Activated B cell treated with CpG ODN at 0.5 μM for 24 hours (primary cell): ENCODE data around the gene CCT5. TPM values are rescaled to one million over a fixed set of nuclear protein-coding genes. Genes with fewer than 3 reads are reported as not detected.

Source experiments
- ATAC-seq: fragments of 200-7000 bp; cut with Tn5 transposase; one replicate; pipeline ENCODE4 v1.10.0; 2021; ENCODE audit warnings: low read depth, mild to moderate bottlenecking, moderate library complexity
- CTCF ChIA-PET: fragments of 350-600 bp; sonication (Branson Sonifier 250); formaldehyde crosslinking; loops from one replicate; lab custom pipeline; 2021; ENCODE audit warnings: antibody characterized with exemption; lab: Charles Lee
- POLR2A ChIA-PET: fragments of 350-600 bp; sonication (Branson Sonifier 250); formaldehyde crosslinking; loops from one replicate; lab custom pipeline; 2021; ENCODE audit warnings: antibody characterized with exemption; lab: Charles Lee
- DNase-seq: peaks from one replicate; pipeline ENCODE4 v3.0.0; 2022
- H3K27ac Mint-ChIP-seq: one replicate; pipeline ENCODE4 v1.8.0; 2020; ENCODE audit warnings: mixed read lengths
- H3K27me3 Mint-ChIP-seq: one replicate; pipeline ENCODE4 v1.8.0; 2021; ENCODE audit warnings: mixed read lengths
- H3K36me3 Mint-ChIP-seq: one replicate; pipeline ENCODE4 v1.8.0; 2021; ENCODE audit warnings: low read depth, mixed read lengths
- H3K4me1 Mint-ChIP-seq: one replicate; pipeline ENCODE4 v1.8.0; 2021; ENCODE audit warnings: mixed read lengths
- H3K4me3 Mint-ChIP-seq: one replicate; pipeline ENCODE4 v1.8.0; 2020; ENCODE audit warnings: mild to moderate bottlenecking, mixed read lengths
- H3K9me3 Mint-ChIP-seq: one replicate; pipeline ENCODE4 v1.8.0; 2020; ENCODE audit warnings: mixed read lengths
- intact Hi-C: fragments of 100-400 bp; cut with micrococcal nuclease; formaldehyde crosslinking; loops from one replicate; pipeline ENCODE4 v1.15.1; 2024
- total RNA-seq: library from RNA; stranded (reverse); gene quantifications from 2 replicates; pipeline ENCODE4 v1.2.3, GENCODE V29; 2022
- TF ChIP-seq, protein P1 (sequence below): fragments of 200-600 bp; IDR thresholded peaks from one replicate; pipeline ENCODE4 v1.8.0; 2022; ENCODE audit warnings: antibody characterized with exemption, mild to moderate bottlenecking

Gene CCT5
- total RNA-seq, 1 donor from 2014 or later = 203 TPM

- TF ChIP-seq, protein P1, sequence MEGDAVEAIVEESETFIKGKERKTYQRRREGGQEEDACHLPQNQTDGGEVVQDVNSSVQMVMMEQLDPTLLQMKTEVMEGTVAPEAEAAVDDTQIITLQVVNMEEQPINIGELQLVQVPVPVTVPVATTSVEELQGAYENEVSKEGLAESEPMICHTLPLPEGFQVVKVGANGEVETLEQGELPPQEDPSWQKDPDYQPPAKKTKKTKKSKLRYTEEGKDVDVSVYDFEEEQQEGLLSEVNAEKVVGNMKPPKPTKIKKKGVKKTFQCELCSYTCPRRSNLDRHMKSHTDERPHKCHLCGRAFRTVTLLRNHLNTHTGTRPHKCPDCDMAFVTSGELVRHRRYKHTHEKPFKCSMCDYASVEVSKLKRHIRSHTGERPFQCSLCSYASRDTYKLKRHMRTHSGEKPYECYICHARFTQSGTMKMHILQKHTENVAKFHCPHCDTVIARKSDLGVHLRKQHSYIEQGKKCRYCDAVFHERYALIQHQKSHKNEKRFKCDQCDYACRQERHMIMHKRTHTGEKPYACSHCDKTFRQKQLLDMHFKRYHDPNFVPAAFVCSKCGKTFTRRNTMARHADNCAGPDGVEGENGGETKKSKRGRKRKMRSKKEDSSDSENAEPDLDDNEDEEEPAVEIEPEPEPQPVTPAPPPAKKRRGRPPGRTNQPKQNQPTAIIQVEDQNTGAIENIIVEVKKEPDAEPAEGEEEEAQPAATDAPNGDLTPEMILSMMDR = no peak
- DNase-seq = no peak
- intact Hi-C loops = no loop called here
- Mint-ChIP-seq H3K27me3 (peaks cover 10% of the 10 kb centered on the region), H3K27ac (no peak overlapping the region), H3K9me3 (no peaks in the 10 kb centered on the region), H3K36me3 (no peaks in the 10 kb centered on the region), H3K4me3 (no peak overlapping the region), H3K4me1 (peaks cover 7% of the 10 kb centered on the region)
- CTCF ChIA-PET = no interaction called here
- POLR2A ChIA-PET = no interaction called here
- no peak for ATAC-seq
Measured at GRCh38 chr5:10291692-10292339, 41.7 kb downstream of the CCT5 start.

GRCh38 chr5:10293907-10294662 is 44.0 kb downstream of the CCT5 start:
- intact Hi-C loops = no loop called here
- peaks cover 15% of the 10 kb centered on the region for H3K27me3 Mint-ChIP-seq
- POLR2A ChIA-PET = no interaction called here
- DNase-seq = no peak
- no peak for ATAC-seq
- H3K4me1 Mint-ChIP-seq = no peaks in the 10 kb centered on the region
- no peaks in the 10 kb centered on the region for H3K9me3 Mint-ChIP-seq
- no peaks in the 10 kb centered on the region for H3K36me3 Mint-ChIP-seq
- CTCF ChIA-PET = no interaction called here
- TF ChIP-seq, protein P1 = no peak
- H3K27ac Mint-ChIP-seq = no peak overlapping the region
- H3K4me3 Mint-ChIP-seq = no peak overlapping the region

DNA sequence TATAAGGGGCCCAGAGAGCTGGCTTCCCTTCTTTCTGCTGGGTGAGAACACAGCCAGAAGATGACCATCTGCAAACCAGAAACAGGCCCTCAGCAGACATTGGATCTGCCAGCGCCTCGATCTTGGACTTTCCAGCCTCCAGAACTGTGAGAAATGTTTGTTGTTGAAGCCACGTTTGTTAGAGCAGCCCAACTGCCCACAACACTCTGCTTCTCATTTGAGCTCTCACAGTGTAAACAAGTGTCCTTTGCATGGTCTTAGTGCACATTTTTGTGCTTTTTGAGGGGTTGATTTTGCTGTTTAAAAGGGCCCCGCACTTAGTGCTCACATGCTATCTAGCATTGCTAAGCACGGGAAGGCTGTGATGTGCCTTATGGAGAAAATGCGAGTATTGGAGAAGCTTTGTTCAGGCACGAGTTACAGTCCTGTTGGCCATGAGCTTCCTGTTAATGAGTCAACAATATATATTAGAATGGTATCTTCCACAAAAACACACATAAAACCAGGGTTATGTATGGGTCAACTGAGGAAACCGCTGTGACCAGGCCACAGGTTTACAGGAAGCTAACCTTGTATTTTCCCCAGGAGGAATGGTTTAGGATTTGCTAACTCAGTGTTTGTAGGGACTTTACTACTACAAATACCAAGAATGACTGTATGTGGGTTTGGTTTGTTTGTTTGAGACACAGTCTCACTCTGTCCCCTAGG is 45.7 kb downstream of the CCT5 start:
- no peaks in the 10 kb centered on the region for H3K4me1 Mint-ChIP-seq
- TF ChIP-seq, protein P1 = no peak
- intact Hi-C loops = no loop called here
- ChIA-PET POLR2A (no interaction called here), CTCF (no interaction called here)
- ATAC-seq = no peak
- DNase-seq = no peak
- no peak overlapping the region for H3K4me3 Mint-ChIP-seq
- H3K27ac Mint-ChIP-seq = no peak overlapping the region
- no peaks in the 10 kb centered on the region for H3K36me3 Mint-ChIP-seq
- no peaks in the 10 kb centered on the region for H3K9me3 Mint-ChIP-seq
- peaks cover 10% of the 10 kb centered on the region for H3K27me3 Mint-ChIP-seq

- no peak overlapping the region for H3K4me3 Mint-ChIP-seq
- POLR2A ChIA-PET = no interaction called here
- H3K27me3 Mint-ChIP-seq = peaks cover 9% of the 10 kb centered on the region
- no peaks in the 10 kb centered on the region for H3K36me3 Mint-ChIP-seq
- CTCF ChIA-PET = no interaction called here
- no peaks in the 10 kb centered on the region for H3K4me1 Mint-ChIP-seq
- no peak overlapping the region for H3K27ac Mint-ChIP-seq
- intact Hi-C loops = no loop called here
- no peaks in the 10 kb centered on the region for H3K9me3 Mint-ChIP-seq
- no peak for DNase-seq
- no peak for ATAC-seq
- TF ChIP-seq, protein P1 = no peak
Measured at GRCh38 chr5:10297646-10298204, 47.6 kb downstream of the CCT5 start.

DNA sequence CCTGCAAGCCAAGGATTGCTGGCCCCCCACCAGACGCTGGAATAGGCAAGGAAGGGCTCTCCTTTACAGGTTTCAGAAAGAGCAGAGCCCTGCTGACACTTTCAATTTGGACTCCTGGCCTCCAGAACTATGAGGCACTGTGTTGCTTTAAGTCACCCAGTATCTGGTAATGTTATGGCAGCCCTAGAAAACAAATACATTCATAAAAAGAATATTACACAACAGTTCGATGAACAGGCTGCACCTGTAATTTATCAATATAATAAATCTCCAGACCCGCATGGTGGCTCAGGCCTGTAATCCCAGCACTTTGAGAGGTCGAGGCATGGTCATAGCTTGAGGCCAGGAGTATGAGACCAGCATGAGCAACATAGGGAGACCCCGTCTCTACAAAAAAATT is 50.2 kb downstream of the CCT5 start:
- DNase-seq (no peak), ATAC-seq (no peak)
- no peak overlapping the region for H3K27ac Mint-ChIP-seq
- intact Hi-C loops = no loop called here
- peaks cover 11% of the 10 kb centered on the region for H3K27me3 Mint-ChIP-seq
- H3K9me3 Mint-ChIP-seq = no peaks in the 10 kb centered on the region
- ChIA-PET CTCF (no interaction called here), POLR2A (no interaction called here)
- H3K4me3 Mint-ChIP-seq = no peak overlapping the region
- H3K36me3 Mint-ChIP-seq = no peaks in the 10 kb centered on the region
- TF ChIP-seq, protein P1 = no peak
- H3K4me1 Mint-ChIP-seq = no peaks in the 10 kb centered on the region
